Measurements from ENCODE around the gene PKDREJ.

Gene PKDREJ

DNA sequence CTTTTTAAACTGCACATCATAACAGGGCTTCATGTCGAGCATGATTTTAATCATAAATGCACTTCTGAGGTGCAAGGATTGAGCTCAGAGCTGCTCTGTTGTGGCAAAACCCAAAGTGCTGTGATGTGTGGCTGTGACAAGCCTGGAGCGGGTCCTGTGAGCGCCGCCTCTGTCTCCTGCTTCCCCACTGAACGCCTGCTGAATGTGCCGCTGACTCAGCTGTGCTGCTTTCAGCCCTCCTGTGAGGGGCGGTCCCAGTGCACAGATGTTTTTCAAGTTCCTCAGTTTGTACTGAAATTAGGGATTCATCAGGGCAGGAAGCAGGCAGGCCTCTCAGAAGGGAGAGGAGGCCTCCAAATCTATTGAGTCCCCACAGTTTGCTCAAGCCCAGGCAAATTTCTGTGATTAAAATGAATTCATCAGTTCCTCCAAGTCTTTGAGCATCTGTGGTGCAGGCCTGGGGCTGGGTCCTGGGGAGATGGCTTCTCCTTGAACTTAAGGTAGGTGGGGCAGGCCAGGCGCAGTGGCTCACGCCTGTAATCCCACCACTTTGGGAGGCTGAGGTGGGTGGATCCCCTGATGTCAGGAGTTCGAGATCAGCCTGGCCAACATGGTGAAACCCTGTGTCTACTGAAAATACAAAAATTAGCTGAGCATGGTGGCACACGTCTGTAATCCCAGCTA, 30.6 kb upstream of the PKDREJ start:
- TF ChIP-seq, protein P1, sequence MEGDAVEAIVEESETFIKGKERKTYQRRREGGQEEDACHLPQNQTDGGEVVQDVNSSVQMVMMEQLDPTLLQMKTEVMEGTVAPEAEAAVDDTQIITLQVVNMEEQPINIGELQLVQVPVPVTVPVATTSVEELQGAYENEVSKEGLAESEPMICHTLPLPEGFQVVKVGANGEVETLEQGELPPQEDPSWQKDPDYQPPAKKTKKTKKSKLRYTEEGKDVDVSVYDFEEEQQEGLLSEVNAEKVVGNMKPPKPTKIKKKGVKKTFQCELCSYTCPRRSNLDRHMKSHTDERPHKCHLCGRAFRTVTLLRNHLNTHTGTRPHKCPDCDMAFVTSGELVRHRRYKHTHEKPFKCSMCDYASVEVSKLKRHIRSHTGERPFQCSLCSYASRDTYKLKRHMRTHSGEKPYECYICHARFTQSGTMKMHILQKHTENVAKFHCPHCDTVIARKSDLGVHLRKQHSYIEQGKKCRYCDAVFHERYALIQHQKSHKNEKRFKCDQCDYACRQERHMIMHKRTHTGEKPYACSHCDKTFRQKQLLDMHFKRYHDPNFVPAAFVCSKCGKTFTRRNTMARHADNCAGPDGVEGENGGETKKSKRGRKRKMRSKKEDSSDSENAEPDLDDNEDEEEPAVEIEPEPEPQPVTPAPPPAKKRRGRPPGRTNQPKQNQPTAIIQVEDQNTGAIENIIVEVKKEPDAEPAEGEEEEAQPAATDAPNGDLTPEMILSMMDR (IDR thresholded peaks at IDR 0.05; ENCODE audit: poor library complexity, severe bottlenecking): no peak
- Histone ChIP-seq H3K27me3 (ENCODE audit: insufficient read depth, poor library complexity, severe bottlenecking) (no peaks in the 10 kb centered on the region), H3K4me1 (ENCODE audit: insufficient read depth, poor library complexity, severe bottlenecking) (peaks cover 4% of the 10 kb centered on the region), H3K4me3 (ENCODE audit: severe bottlenecking) (no peak overlapping the region), H3K9me3 (ENCODE audit: severe bottlenecking) (no peaks in the 10 kb centered on the region), H3K36me3 (ENCODE audit: low read depth) (peaks cover 18% of the 10 kb centered on the region), H3K27ac (ENCODE audit: poor library complexity, severe bottlenecking) (no peak overlapping the region)
- ATAC-seq (ENCODE audit: low read depth) (no peak), DNase-seq (ENCODE audit: low spot score) (no peak)

DNA sequence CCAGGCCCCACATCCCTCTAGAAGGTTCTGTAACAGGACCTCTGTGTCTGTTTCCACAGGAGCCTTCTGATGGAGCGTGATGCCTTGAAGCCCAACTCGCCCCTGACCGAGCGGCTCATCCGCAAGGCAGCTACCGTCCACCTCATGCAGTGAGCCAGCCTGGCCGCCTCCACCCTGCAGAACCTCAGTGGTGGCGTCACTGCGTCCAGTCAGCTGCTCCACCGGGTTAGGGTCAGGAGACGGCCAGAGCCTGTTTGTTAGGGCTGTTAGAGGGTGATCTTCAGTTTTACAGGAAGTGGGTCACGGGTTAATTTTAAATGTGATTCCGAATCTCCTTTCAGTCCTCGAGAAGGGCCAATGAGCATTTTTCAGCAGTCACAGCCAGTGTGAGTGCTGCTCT, 29.6 kb upstream of the PKDREJ start:
- TF ChIP-seq, protein P1 (IDR thresholded peaks at IDR 0.05; ENCODE audit: poor library complexity, severe bottlenecking): no peak
- Histone ChIP-seq H3K27me3 (ENCODE audit: insufficient read depth, poor library complexity, severe bottlenecking) (no peaks in the 10 kb centered on the region), H3K4me3 (ENCODE audit: severe bottlenecking) (no peak overlapping the region), H3K27ac (ENCODE audit: poor library complexity, severe bottlenecking) (no peak overlapping the region), H3K9me3 (ENCODE audit: severe bottlenecking) (no peaks in the 10 kb centered on the region), H3K36me3 (ENCODE audit: low read depth) (peaks cover 8% of the 10 kb centered on the region), H3K4me1 (ENCODE audit: insufficient read depth, poor library complexity, severe bottlenecking) (peaks cover 2% of the 10 kb centered on the region)
- no peak for ATAC-seq (ENCODE audit: low read depth)
- DNase-seq (ENCODE audit: low spot score): no peak

- H3K4me3 ChIP-seq (ENCODE audit: severe bottlenecking): no peak overlapping the region
- H3K4me1 ChIP-seq (ENCODE audit: insufficient read depth, poor library complexity, severe bottlenecking): no peaks in the 10 kb centered on the region
- TF ChIP-seq, protein P1 (IDR thresholded peaks at IDR 0.05; ENCODE audit: poor library complexity, severe bottlenecking): no peak
Measured at GRCh38 chr22:46292173-46292572, 29.0 kb upstream of the PKDREJ start.

DNA sequence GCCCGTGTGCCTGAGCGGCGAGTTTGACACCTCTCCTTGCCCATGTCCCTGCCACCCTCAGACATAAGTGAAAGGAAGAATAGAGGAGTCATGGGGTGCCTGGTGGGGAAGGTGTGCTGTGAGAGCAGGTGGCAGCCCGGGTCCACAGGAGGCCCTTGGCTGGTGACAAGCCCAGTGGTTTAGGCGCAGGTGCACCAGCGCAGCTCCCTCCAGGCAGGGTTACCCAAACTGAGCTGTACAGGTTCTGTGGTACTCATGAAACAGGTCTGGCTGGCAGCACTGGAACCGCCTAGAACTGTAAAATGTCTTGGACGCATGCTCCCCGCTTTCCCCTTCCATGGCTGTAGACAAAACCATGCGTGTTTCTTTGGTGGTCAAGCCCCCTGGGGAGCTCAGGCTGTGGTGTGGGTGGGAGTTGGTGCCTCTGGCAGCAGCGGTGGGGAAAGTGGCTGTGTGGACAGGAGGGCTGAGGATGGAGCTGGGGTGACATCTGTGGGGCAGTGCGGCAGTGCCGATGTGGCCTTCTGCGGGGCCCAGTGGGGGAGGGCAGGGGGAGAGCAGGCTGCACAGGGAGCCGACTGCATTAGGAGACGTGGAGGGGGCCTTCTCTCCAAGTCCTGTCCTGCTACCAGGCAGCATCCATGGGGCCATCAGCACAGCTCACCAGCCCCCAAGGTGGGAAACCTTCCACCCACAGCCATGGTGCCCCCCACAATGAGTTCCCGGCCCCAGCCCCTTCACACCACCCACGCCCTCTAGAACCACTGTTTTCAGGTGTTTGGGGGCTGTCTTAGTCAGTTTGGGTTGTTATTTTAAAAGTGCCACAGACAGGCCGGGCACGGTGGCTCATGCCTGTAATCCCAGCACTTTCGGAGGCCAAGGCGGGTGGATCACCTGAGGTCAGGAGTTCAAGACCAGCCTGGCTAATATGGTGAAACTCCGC, 28.0 kb upstream of the PKDREJ start:
- H3K9me3 ChIP-seq (ENCODE audit: severe bottlenecking): no peaks in the 10 kb centered on the region
- no peak overlapping the region for H3K27ac ChIP-seq (ENCODE audit: poor library complexity, severe bottlenecking)
- H3K27me3 ChIP-seq (ENCODE audit: insufficient read depth, poor library complexity, severe bottlenecking): no peaks in the 10 kb centered on the region
- H3K36me3 ChIP-seq (ENCODE audit: low read depth): 0 out of 2 replicates have a peak, but pooled peaks cover 4% of the 10 kb centered on the region
- DNase-seq (ENCODE audit: low spot score) (no peak), ATAC-seq (ENCODE audit: low read depth) (no peak)
- TF ChIP-seq, protein P1 (IDR thresholded peaks at IDR 0.05; ENCODE audit: poor library complexity, severe bottlenecking): no peak
- H3K4me3 ChIP-seq (ENCODE audit: severe bottlenecking): no peak overlapping the region
- H3K4me1 ChIP-seq (ENCODE audit: insufficient read depth, poor library complexity, severe bottlenecking): no peaks in the 10 kb centered on the region

More at GRCh38 chr22:46292173-46292572, 29.0 kb upstream of the PKDREJ start:
- H3K27ac ChIP-seq (ENCODE audit: poor library complexity, severe bottlenecking): no peak overlapping the region
- ATAC-seq (ENCODE audit: low read depth): no peak
- no peaks in the 10 kb centered on the region for H3K9me3 ChIP-seq (ENCODE audit: severe bottlenecking)
- DNase-seq (ENCODE audit: low spot score): no peak
- 0 out of 2 replicates have a peak, but pooled peaks cover 4% of the 10 kb centered on the region for H3K36me3 ChIP-seq (ENCODE audit: low read depth)
- no peaks in the 10 kb centered on the region for H3K27me3 ChIP-seq (ENCODE audit: insufficient read depth, poor library complexity, severe bottlenecking)

Measured in RWPE2 (cell line).